ENCODE measurements around the gene FAM133A.

The FAM133A gene

DNA sequence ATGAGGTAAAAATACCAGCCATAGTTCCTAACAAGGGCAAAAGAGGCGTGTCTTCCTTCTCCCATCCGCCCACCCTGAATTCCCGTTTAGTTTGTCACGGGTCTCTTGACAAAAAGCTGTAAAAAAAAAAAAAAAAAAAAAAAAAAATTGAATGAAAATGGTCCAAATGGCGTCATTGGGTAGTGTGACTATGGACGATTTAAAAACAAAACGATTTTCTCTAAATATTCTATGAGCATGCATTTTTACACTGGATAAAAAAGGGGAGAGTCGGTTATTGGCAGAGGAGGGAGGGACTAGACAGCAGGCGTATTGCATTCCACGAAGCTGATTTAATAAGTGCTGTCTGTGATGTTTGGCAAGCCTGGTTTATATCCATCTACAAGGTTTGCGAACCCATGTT is at the start of gene FAM133A:
Gene FAM133A (plus strand): TSS at position 338 of the 403 bp plus-strand sequence. CDS start 35,214 bp downstream, outside the sequence.
- no peaks in the 10 kb centered on the region for H3K36me3 ChIP-seq (ENCODE audit: insufficient read depth, low read length)
- H2AFZ ChIP-seq (ENCODE audit: low read length, unreplicated experiment) = no peak within 1 kb of the TSS
- H3K4me3 ChIP-seq (ENCODE audit: low read depth, low read length) = no peak within 1 kb of the TSS

DNA sequence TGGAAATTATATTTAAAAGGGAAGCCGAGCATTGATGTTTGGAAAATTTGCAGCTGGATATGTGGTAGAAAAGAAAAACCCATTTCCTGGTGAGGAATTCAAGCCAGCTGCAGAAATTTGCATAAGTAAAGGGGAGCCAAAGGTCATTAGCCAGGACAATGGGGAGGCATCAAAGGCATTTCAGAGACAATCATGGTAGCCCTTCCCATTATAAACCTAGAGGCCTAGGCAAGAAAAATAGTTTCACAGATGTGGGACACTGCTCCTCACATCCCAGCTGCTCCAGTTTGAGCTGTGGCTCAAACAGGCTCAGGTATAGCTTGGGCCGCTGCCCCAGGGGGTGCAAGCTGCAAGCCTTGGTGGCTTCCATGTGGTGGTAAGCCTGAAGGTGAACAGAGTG is 36.4 kb upstream of the FAM133A start:
- H2AFZ ChIP-seq (ENCODE audit: low read length, unreplicated experiment) = no peak overlapping the region
- no peaks in the 10 kb centered on the region for H3K27me3 ChIP-seq (ENCODE audit: insufficient read depth, low read length)
- H3K4me1 ChIP-seq (ENCODE audit: control insufficient read depth, insufficient read depth, low read length, unreplicated experiment) = no peaks in the 10 kb centered on the region
- no peaks in the 10 kb centered on the region for H3K79me2 ChIP-seq (ENCODE audit: control insufficient read depth, insufficient read depth, low read length, unreplicated experiment)
- no peak overlapping the region for H3K4me3 ChIP-seq (ENCODE audit: low read depth, low read length)
- no peak overlapping the region for H3K27ac ChIP-seq (ENCODE audit: low read depth, low read length)
- H3K36me3 ChIP-seq (ENCODE audit: insufficient read depth, low read length) = no peaks in the 10 kb centered on the region

More for the DNA sequence above, at the start of gene FAM133A:
- Histone ChIP-seq H3K4me1 (ENCODE audit: control insufficient read depth, insufficient read depth, low read length, unreplicated experiment) (no peaks in the 10 kb centered on the region), H3K27me3 (ENCODE audit: insufficient read depth, low read length) (peaks cover 4% of the 10 kb centered on the region; the same call in 1 of the 2 replicates), H3K79me2 (ENCODE audit: control insufficient read depth, insufficient read depth, low read length, unreplicated experiment) (no peaks in the 10 kb centered on the region), H3K27ac (ENCODE audit: low read depth, low read length) (no peak within 1 kb of the TSS)

DNA sequence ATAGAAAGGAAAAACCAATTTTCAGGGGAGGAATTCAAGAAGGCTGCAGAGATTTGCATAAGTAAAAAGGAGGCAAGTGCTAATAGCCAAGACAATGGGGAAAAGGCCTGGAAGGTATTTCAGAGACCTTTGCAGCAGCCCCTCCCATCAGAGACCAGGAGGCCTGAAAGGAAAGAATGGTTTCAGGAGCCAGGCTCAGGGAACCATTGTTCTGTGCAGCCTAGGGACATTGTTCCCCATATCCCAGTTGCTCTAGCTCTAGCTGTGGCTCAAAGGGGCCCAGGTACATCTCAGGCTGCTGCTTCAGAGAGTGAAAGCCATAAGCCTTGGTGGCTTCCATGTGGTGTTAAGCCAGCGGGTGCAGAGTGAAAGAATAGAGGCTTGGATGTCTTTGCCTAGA is 24.6 kb upstream of the FAM133A start:
- H3K27ac ChIP-seq (ENCODE audit: low read depth, low read length) = no peak overlapping the region
- no peak overlapping the region for H2AFZ ChIP-seq (ENCODE audit: low read length, unreplicated experiment)
- H3K4me1 ChIP-seq (ENCODE audit: control insufficient read depth, insufficient read depth, low read length, unreplicated experiment) = no peaks in the 10 kb centered on the region
- no peak overlapping the region for H3K4me3 ChIP-seq (ENCODE audit: low read depth, low read length)
- no peaks in the 10 kb centered on the region for H3K79me2 ChIP-seq (ENCODE audit: control insufficient read depth, insufficient read depth, low read length, unreplicated experiment)
- H3K27me3 ChIP-seq (ENCODE audit: insufficient read depth, low read length) = no peaks in the 10 kb centered on the region
- H3K36me3 ChIP-seq (ENCODE audit: insufficient read depth, low read length) = no peaks in the 10 kb centered on the region

DNA sequence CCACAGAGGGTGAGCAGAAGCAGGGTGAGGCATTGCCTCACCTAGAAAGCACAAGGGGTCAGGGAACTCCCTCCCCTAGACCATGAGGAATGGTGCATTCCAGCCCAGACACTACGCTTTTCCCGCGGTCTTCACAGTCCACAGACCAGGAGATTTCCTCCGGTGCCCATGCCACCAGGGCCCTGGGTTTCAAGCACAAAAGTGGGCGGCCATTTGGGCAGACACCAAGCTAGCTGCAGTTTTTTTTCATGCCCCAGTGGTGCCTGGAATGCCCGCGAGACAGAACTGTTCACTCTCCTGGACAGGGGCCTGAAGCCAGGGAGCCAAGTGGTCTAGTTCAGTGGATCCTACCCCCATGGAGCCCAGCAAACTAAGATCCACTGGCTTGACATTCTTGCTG is 13.4 kb upstream of the FAM133A start:
- H3K27me3 ChIP-seq (ENCODE audit: insufficient read depth, low read length) = no peaks in the 10 kb centered on the region
- H2AFZ ChIP-seq (ENCODE audit: low read length, unreplicated experiment) = no peak overlapping the region
- H3K4me3 ChIP-seq (ENCODE audit: low read depth, low read length) = no peak overlapping the region
- H3K79me2 ChIP-seq (ENCODE audit: control insufficient read depth, insufficient read depth, low read length, unreplicated experiment) = no peaks in the 10 kb centered on the region
- no peak overlapping the region for H3K27ac ChIP-seq (ENCODE audit: low read depth, low read length)
- H3K4me1 ChIP-seq (ENCODE audit: control insufficient read depth, insufficient read depth, low read length, unreplicated experiment) = no peaks in the 10 kb centered on the region
- no peaks in the 10 kb centered on the region for H3K36me3 ChIP-seq (ENCODE audit: insufficient read depth, low read length)

DNA sequence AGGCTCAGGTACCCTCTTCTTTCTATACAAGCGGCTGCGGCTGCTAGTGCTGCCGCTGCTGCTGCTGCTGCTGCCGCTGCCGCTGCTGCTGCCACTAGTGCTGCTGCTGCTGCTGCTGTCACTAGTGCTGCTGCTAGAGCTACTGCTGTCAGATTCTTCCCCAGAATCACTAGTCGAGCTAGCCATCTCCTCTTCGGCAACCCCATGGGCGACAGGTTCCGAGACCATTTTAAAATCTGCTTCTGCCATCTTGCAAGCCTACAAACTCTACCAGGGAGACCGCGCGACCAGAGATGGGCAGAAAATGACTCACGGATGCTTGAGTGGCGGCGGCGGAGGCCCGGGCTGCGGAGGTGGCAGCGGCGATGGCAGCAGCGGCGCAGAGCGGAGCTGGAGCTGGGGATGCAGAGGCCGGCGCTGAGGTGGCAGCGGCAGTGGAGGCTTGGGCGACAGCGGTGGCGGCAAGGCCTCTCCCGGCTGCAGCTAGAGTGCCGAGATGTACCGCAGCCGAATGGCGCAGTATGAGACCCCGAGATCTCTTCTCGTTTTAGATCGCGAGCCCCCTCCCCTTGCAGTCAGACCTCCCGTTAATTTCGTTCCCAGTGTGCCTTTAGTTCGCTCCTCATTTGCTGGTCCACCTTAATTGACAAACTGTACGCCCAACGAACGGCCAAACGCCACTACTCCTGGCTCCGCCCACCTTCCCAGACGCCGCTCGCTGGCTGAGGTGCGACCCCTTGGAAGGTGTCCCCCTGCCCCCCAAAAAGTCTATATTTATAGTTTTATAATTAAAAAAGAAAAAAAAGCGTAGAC is 744 bp upstream of the FAM133A start, which contains the start of gene NAP1L3:
Gene NAP1L3 (minus strand): TSS at position 523 of the 813 bp plus-strand sequence. CDS start 274 bp downstream, at position 249.
- no peaks in the 10 kb centered on the region for H3K4me1 ChIP-seq (ENCODE audit: control insufficient read depth, insufficient read depth, low read length, unreplicated experiment)

DNA sequence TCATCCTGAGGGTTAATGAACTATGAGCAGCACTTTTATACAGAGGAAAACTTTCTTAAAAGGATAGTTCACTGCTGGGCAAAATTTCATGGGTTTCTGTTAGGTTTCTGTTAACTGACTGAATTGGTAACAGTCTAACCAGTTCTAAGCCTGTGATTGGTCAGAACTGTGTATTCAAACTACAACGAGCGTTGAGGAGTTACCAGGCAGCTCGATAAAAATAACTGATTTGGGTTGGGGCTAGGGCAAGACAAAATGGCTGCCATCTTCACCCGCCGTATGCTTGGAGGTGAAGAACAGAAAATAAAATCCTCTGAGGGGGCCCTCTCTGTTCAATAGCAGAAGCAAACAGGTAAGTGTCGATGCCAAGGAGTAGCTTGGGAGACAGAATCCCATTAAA is 22.0 kb downstream of the FAM133A start:
- Histone ChIP-seq H3K27me3 (ENCODE audit: insufficient read depth, low read length) (no peaks in the 10 kb centered on the region), H3K27ac (ENCODE audit: low read depth, low read length) (no peak overlapping the region), H2AFZ (ENCODE audit: low read length, unreplicated experiment) (no peak overlapping the region), H3K4me1 (ENCODE audit: control insufficient read depth, insufficient read depth, low read length, unreplicated experiment) (no peaks in the 10 kb centered on the region), H3K79me2 (ENCODE audit: control insufficient read depth, insufficient read depth, low read length, unreplicated experiment) (no peaks in the 10 kb centered on the region), H3K36me3 (ENCODE audit: insufficient read depth, low read length) (no peaks in the 10 kb centered on the region), H3K4me3 (ENCODE audit: low read depth, low read length) (no peak overlapping the region)

More for the DNA sequence above, 744 bp upstream of the FAM133A start, which contains the start of gene NAP1L3:
- Histone ChIP-seq H3K27me3 (ENCODE audit: insufficient read depth, low read length) (peaks cover 4% of the 10 kb centered on the region; the same call in 1 of the 2 replicates), H3K36me3 (ENCODE audit: insufficient read depth, low read length) (no peaks in the 10 kb centered on the region), H3K27ac (ENCODE audit: low read depth, low read length) (no peak within 1 kb of the TSS), H3K79me2 (ENCODE audit: control insufficient read depth, insufficient read depth, low read length, unreplicated experiment) (no peaks in the 10 kb centered on the region), H2AFZ (ENCODE audit: low read length, unreplicated experiment) (no peak within 1 kb of the TSS), H3K4me3 (ENCODE audit: low read depth, low read length) (no peak within 1 kb of the TSS)

DNA sequence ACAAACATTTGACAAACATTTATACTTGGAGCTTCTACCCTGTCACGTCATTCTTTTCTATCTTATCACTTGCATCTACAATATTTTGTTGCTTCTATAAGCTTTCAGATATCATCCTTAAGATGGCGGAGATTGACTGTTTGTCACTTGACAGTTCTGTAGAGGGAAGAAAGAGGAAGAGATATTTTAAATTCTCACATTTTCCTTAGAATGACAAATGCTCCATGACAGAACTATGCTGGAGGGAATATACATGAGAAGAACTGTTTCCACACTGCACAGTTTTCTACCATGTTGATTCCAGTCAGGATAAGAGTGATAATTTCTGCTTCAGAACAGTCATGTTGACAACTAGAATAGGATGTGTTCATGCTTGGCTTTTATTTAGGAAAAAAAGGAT is 29.7 kb downstream of the FAM133A start:
- H3K4me3 ChIP-seq (ENCODE audit: low read depth, low read length) = no peak overlapping the region
- H2AFZ ChIP-seq (ENCODE audit: low read length, unreplicated experiment) = no peak overlapping the region
- H3K27me3 ChIP-seq (ENCODE audit: insufficient read depth, low read length) = no peaks in the 10 kb centered on the region
- no peaks in the 10 kb centered on the region for H3K36me3 ChIP-seq (ENCODE audit: insufficient read depth, low read length)
- no peak overlapping the region for H3K27ac ChIP-seq (ENCODE audit: low read depth, low read length)
- H3K4me1 ChIP-seq (ENCODE audit: control insufficient read depth, insufficient read depth, low read length, unreplicated experiment) = no peaks in the 10 kb centered on the region
- no peaks in the 10 kb centered on the region for H3K79me2 ChIP-seq (ENCODE audit: control insufficient read depth, insufficient read depth, low read length, unreplicated experiment)

DNA sequence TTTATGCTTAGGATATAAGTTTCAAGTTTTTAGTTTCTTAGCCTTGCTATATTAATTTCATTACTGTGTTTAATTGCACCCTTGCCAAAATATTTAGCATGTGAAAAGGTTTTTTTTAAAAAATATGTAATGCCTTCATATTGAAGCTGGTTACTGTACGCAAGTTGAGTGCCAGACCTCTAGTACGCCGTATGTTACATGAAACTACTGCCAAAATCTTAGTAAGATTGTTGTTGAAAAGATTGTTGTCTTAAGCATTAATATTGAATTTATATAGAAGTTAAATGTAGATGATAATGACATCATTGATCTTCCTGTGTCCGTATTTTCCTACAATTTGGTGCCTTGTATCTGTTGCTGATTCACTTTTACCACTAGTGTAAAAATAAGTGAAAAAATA is 37.1 kb downstream of the FAM133A start:
- H3K36me3 ChIP-seq (ENCODE audit: insufficient read depth, low read length) = no peaks in the 10 kb centered on the region
- H3K79me2 ChIP-seq (ENCODE audit: control insufficient read depth, insufficient read depth, low read length, unreplicated experiment) = no peaks in the 10 kb centered on the region
- H3K27me3 ChIP-seq (ENCODE audit: insufficient read depth, low read length) = no peaks in the 10 kb centered on the region
- H3K4me1 ChIP-seq (ENCODE audit: control insufficient read depth, insufficient read depth, low read length, unreplicated experiment) = no peaks in the 10 kb centered on the region
- no peak overlapping the region for H3K27ac ChIP-seq (ENCODE audit: low read depth, low read length)
- H3K4me3 ChIP-seq (ENCODE audit: low read depth, low read length) = no peak overlapping the region
- no peak overlapping the region for H2AFZ ChIP-seq (ENCODE audit: low read length, unreplicated experiment)

DNA sequence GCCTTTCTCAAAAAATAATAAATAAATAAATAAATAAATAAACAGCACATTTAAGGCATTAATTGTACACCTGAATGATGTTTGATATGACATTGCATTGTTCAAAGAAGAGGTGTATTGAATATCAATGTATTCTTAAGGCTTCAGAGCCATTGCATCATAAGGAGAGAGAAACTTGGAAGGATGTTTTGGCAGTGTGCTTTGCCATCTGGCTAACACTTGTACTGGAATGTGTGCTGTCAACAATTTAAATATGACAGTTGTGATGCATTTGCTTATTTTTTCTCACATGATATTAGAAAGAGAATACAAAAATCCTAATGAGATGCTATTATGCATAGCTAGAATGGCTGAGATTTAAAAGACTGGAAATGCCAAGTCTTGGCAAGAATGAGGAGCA is 67.8 kb downstream of the FAM133A start:
- Histone ChIP-seq H3K4me1 (ENCODE audit: control insufficient read depth, insufficient read depth, low read length, unreplicated experiment) (no peaks in the 10 kb centered on the region), H3K79me2 (ENCODE audit: control insufficient read depth, insufficient read depth, low read length, unreplicated experiment) (no peaks in the 10 kb centered on the region), H3K4me3 (ENCODE audit: low read depth, low read length) (no peak overlapping the region), H3K27me3 (ENCODE audit: insufficient read depth, low read length) (no peaks in the 10 kb centered on the region), H2AFZ (ENCODE audit: low read length, unreplicated experiment) (no peak overlapping the region), H3K27ac (ENCODE audit: low read depth, low read length) (no peak overlapping the region), H3K36me3 (ENCODE audit: insufficient read depth, low read length) (no peaks in the 10 kb centered on the region)

DNA sequence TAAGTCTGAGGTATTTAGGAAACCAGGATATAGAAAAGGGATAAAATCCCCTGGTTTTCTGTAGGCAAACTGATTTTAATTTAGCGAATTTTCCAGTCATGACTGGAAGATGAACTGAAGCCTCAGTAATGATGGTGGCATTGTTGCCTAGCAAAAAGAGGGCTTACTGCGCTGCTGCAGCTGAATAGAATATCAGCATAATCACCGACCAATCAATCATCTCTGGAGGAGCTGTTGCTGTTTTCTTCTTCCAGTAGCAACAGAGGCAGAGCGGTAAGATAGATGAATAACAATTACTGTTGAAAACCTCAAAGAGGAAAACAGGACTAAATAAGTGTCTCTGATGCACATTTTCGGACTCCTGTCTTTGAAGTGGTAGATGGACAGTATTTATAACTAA is 86.2 kb downstream of the FAM133A start:
- no peaks in the 10 kb centered on the region for H3K79me2 ChIP-seq (ENCODE audit: control insufficient read depth, insufficient read depth, low read length, unreplicated experiment)
- H3K36me3 ChIP-seq (ENCODE audit: insufficient read depth, low read length) = no peaks in the 10 kb centered on the region
- no peak overlapping the region for H2AFZ ChIP-seq (ENCODE audit: low read length, unreplicated experiment)
- no peak overlapping the region for H3K27ac ChIP-seq (ENCODE audit: low read depth, low read length)
- no peak overlapping the region for H3K4me3 ChIP-seq (ENCODE audit: low read depth, low read length)
- no peaks in the 10 kb centered on the region for H3K4me1 ChIP-seq (ENCODE audit: control insufficient read depth, insufficient read depth, low read length, unreplicated experiment)
- H3K27me3 ChIP-seq (ENCODE audit: insufficient read depth, low read length) = no peaks in the 10 kb centered on the region
